ENCODE measurements around the gene SCGB1D4.

The SCGB1D4 gene

GRCh38 chr11:62273789-62274275 lies 25.0 kb downstream of the SCGB1D4 start:
- DNase-seq (ENCODE audit: low read depth in 3 of 3), result no peak

GRCh38 chr11:62273284-62273683 lies 25.6 kb downstream of the SCGB1D4 start:
- no peak for DNase-seq (ENCODE audit: low read depth in 3 of 3)

- no peak for DNase-seq (ENCODE audit: low read depth in 3 of 3)
These were observed 29.1 kb downstream of the SCGB1D4 start, which contains the start of gene SCGB2A2 for GRCh38 chr11:62269654-62270278. Gene SCGB2A2 (plus strand): TSS chr11:62270158. CDS start chr11:62270217, 59 bp downstream.

- no peak for DNase-seq (ENCODE audit: low read depth in 3 of 3)
These were observed 31.3 kb downstream of the SCGB1D4 start for GRCh38 chr11:62267576-62267975.

- DNase-seq (ENCODE audit: low read depth in 3 of 3), result no peak
These were observed 31.8 kb downstream of the SCGB1D4 start for GRCh38 chr11:62267050-62267449.

GRCh38 chr11:62266558-62266957 lies 32.3 kb downstream of the SCGB1D4 start:
- no peak for DNase-seq (ENCODE audit: low read depth in 3 of 3)

GRCh38 chr11:62264004-62264403 lies 34.9 kb downstream of the SCGB1D4 start:
- no peak for DNase-seq (ENCODE audit: low read depth in 3 of 3)

GRCh38 chr11:62260261-62260953 lies 38.5 kb downstream of the SCGB1D4 start:
- DNase-seq (ENCODE audit: low read depth in 3 of 3), result no peak

GRCh38 chr11:62256281-62256680 lies 42.6 kb downstream of the SCGB1D4 start:
- no peak for DNase-seq (ENCODE audit: low read depth in 3 of 3)

GRCh38 chr11:62253999-62254542 lies 44.8 kb downstream of the SCGB1D4 start:
- no peak for DNase-seq (ENCODE audit: low read depth in 3 of 3)

GRCh38 chr11:62251698-62252097 lies 47.2 kb downstream of the SCGB1D4 start:
- no peak for DNase-seq (ENCODE audit: low read depth in 3 of 3)

All from stimulated activated CD4-positive, alpha-beta T cell treated with anti-CD3 and anti-CD28 coated beads, TNF-alpha, amount 100 ng/mL, for 4 hours (primary cell).